SK-N-MC (cell line): ENCODE measurements around the gene LY86.

Experiments
- EZH2 ChIP-seq: fragments of 200-600 bp; sonication (generic); IDR thresholded peaks from one replicate; pipeline ENCODE4 v1.6.1; 2017; ENCODE audit warnings: antibody characterized with exemption
- POLR2AphosphoS5 ChIP-seq: IDR thresholded peaks from 2 replicates; pipeline ENCODE4 v1.6.1; 2012; ENCODE audit warnings: mild to moderate bottlenecking, low read depth, low read length, borderline replicate concordance

DNA sequence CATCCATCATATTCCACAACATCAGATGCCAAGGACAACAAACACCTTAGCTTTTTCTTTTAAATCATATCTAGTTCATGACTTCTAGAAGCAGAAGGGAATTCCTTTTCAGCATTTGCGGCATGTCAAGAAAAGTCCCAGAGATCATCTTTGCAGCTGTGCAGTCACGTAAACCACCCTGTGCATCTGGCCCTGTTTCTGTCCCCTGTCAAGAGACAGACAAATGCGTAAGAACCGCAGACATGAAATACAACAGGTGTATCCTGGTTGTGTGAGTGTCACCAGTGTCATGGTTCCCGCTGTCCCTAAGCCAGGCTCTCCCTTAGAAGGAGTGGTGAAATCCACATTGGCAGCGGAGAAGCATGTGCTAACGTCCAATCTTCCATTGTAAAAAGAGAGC is 28.1 kb downstream of the LY86 start:
- TF ChIP-seq POLR2AphosphoS5 (no peak), EZH2 (no peak)
